Peyer's patch (tissue), 4 donors: Measurements from ENCODE around the gene CLDN8. TPM values are rescaled to one million over a fixed set of nuclear protein-coding genes. Genes with fewer than 3 reads are reported as not detected.

Experiments
- DNase-seq, 3 donors: peaks; one replicate each; pipeline ENCODE4 v3.0.0-alpha.2; 2017 to 2019
- H3K27ac ChIP-seq, 4 donors: fragments of 200-600 bp; sonication (generic); one replicate each; pipeline ENCODE4 v1.5.1; 2016 to 2019
- H3K27me3 ChIP-seq, 2 donors: fragments of 200-600 bp; sonication (generic); one replicate each; pipeline ENCODE4 v1.5.1; 2019
- H3K36me3 ChIP-seq, 3 donors: fragments of 200-600 bp; sonication (generic); one replicate each; pipeline ENCODE4 v1.5.1; 2016 to 2019
- H3K4me1 ChIP-seq, 4 donors: fragments of 200-600 bp; sonication (generic); one replicate each; pipeline ENCODE4 v1.5.1; 2016 to 2019
- H3K4me3 ChIP-seq, 4 donors: fragments of 200-600 bp; sonication (generic); 1 replicate in 3 of 4; 2 replicates in 1 of 4; pipeline ENCODE4 v1.5.1; 2016 to 2019; ENCODE audit warnings: mild to moderate bottlenecking in 1 of 4
- H3K9me3 ChIP-seq, 4 donors: fragments of 200-600 bp; sonication (generic); one replicate each; pipeline ENCODE4 v1.5.1; 2016 to 2019; ENCODE audit warnings: mild to moderate bottlenecking in 1 of 4
- POLR2A ChIP-seq, 2 donors: fragments of 450-650 bp; IDR thresholded peaks; one replicate each; pipeline ENCODE4 v1.5.1; 2017; ENCODE audit warnings: antibody characterized with exemption in 2 of 2, mild to moderate bottlenecking in 2 of 2, moderate library complexity in 2 of 2
- total RNA-seq, 4 donors: library from RNA; depleted of rRNA; stranded (reverse); fragments of >200 nt; gene quantifications; one replicate each; pipeline ENCODE4 v1.1.0, GENCODE V29; 2016
- TF ChIP-seq, protein P1 (sequence below), 6 experiments: fragments of 450-650 bp in 4 of 6; fragments of 200-600 bp in 2 of 6; sonication (generic) in 1 of 6; IDR thresholded peaks; one replicate each; pipeline ENCODE4 v1.5.1; 2017 to 2019; ENCODE audit warnings: antibody characterized with exemption in 6 of 6, mild to moderate bottlenecking in 3 of 6, moderate library complexity in 1 of 6

Gene CLDN8
- total RNA-seq, 4 donors from 2014 or later = 1.5 to 2.8 (median 1.6) TPM; not detected in 1

- no peak for TF ChIP-seq POLR2A (IDR thresholded peaks at IDR 0.05)
- TF ChIP-seq, protein P1, sequence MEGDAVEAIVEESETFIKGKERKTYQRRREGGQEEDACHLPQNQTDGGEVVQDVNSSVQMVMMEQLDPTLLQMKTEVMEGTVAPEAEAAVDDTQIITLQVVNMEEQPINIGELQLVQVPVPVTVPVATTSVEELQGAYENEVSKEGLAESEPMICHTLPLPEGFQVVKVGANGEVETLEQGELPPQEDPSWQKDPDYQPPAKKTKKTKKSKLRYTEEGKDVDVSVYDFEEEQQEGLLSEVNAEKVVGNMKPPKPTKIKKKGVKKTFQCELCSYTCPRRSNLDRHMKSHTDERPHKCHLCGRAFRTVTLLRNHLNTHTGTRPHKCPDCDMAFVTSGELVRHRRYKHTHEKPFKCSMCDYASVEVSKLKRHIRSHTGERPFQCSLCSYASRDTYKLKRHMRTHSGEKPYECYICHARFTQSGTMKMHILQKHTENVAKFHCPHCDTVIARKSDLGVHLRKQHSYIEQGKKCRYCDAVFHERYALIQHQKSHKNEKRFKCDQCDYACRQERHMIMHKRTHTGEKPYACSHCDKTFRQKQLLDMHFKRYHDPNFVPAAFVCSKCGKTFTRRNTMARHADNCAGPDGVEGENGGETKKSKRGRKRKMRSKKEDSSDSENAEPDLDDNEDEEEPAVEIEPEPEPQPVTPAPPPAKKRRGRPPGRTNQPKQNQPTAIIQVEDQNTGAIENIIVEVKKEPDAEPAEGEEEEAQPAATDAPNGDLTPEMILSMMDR (IDR thresholded peaks at IDR 0.05) = no peak
- no peak overlapping the region for H3K4me3 ChIP-seq
- H3K4me1 ChIP-seq = no peaks in the 10 kb centered on the region
- H3K36me3 ChIP-seq = no peaks in the 10 kb centered on the region
- H3K27ac ChIP-seq = no peak overlapping the region
- no peaks in the 10 kb centered on the region for H3K27me3 ChIP-seq
- H3K9me3 ChIP-seq = no peaks in the 10 kb centered on the region
- DNase-seq = no peak
Measured at GRCh38 chr21:30249936-30250335, 34.0 kb upstream of the CLDN8 start.

DNA sequence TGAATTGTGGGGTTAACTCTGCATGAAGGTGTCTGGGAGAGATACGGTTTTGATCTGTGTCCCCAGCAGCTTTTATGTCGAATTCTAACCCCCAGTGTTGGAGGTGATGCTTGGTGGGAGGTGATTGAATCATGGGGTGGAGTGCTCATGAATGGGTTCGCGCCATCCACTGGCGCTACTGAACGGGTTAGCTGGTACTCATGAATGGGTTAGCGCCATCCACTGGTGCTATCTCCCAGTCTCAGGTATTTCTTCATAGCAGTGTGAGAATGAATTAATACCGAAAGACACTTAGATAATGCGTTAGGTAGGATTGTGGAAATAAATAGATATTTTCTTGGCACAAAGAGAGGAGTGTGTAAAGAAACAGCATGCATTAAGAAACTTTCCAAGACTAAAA is 32.9 kb upstream of the CLDN8 start:
- H3K4me3 ChIP-seq = no peak overlapping the region
- H3K9me3 ChIP-seq = no peaks in the 10 kb centered on the region
- no peaks in the 10 kb centered on the region for H3K36me3 ChIP-seq
- no peak for TF ChIP-seq POLR2A (IDR thresholded peaks at IDR 0.05)
- TF ChIP-seq, protein P1 (IDR thresholded peaks at IDR 0.05) = no peak
- H3K27ac ChIP-seq = no peak overlapping the region
- H3K27me3 ChIP-seq = no peaks in the 10 kb centered on the region
- H3K4me1 ChIP-seq = no peaks in the 10 kb centered on the region
- no peak for DNase-seq

GRCh38 chr21:30245061-30245460 is 29.2 kb upstream of the CLDN8 start:
- H3K4me1 ChIP-seq = no peaks in the 10 kb centered on the region
- no peaks in the 10 kb centered on the region for H3K27me3 ChIP-seq
- H3K27ac ChIP-seq = no peak overlapping the region
- no peak for DNase-seq
- no peak overlapping the region for H3K4me3 ChIP-seq
- TF ChIP-seq POLR2A (IDR thresholded peaks at IDR 0.05) = no peak
- TF ChIP-seq, protein P1 (IDR thresholded peaks at IDR 0.05) = no peak
- no peaks in the 10 kb centered on the region for H3K36me3 ChIP-seq
- no peaks in the 10 kb centered on the region for H3K9me3 ChIP-seq

- no peaks in the 10 kb centered on the region for H3K36me3 ChIP-seq
- no peaks in the 10 kb centered on the region for H3K9me3 ChIP-seq
- H3K27ac ChIP-seq = no peak overlapping the region
- TF ChIP-seq, protein P1 (IDR thresholded peaks at IDR 0.05) = no peak
- no peaks in the 10 kb centered on the region for H3K4me1 ChIP-seq
- no peak overlapping the region for H3K4me3 ChIP-seq
- DNase-seq = no peak
- no peaks in the 10 kb centered on the region for H3K27me3 ChIP-seq
Measured at GRCh38 chr21:30243691-30244090, 27.8 kb upstream of the CLDN8 start.

- H3K27ac ChIP-seq = no peak overlapping the region
- no peaks in the 10 kb centered on the region for H3K36me3 ChIP-seq
- DNase-seq = no peak
- no peaks in the 10 kb centered on the region for H3K9me3 ChIP-seq
- H3K27me3 ChIP-seq = no peaks in the 10 kb centered on the region
- TF ChIP-seq, protein P1 (IDR thresholded peaks at IDR 0.05) = no peak
- no peak for TF ChIP-seq POLR2A (IDR thresholded peaks at IDR 0.05)
- H3K4me3 ChIP-seq = no peak overlapping the region
- no peaks in the 10 kb centered on the region for H3K4me1 ChIP-seq
Measured at GRCh38 chr21:30240661-30241060, 24.8 kb upstream of the CLDN8 start.

DNA sequence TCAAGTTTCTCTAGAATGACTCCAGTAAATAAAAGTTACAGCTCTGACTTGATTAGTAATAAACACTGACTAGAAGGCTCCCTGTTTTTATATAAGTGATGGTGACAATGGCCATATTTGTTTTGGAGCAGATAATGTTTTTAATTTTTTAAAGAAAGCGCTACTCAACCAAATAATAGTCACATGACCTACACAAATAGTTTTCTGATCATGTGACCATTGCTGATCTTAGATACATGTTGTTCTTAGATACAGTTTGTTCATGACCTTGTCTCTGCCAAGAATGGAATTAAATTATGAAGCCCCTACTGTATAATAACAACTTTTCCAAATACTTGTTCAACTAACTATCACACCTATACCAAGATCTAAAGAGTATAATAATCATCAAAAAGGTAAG is 22.3 kb upstream of the CLDN8 start:
- TF ChIP-seq, protein P1 (IDR thresholded peaks at IDR 0.05) = no peak
- TF ChIP-seq POLR2A (IDR thresholded peaks at IDR 0.05) = no peak

More for the DNA sequence above, 22.3 kb upstream of the CLDN8 start:
- Histone ChIP-seq H3K4me3 (no peak overlapping the region), H3K9me3 (no peaks in the 10 kb centered on the region), H3K27ac (no peak overlapping the region), H3K4me1 (peaks cover 0 to 9% (median 0%) of the 10 kb centered on the region in 4 donors), H3K36me3 (no peaks in the 10 kb centered on the region), H3K27me3 (no peaks in the 10 kb centered on the region)
- no peak for DNase-seq
